Neural crest cell (in vitro differentiated cells): Measurements from ENCODE around the gene COPS8. TPM values are rescaled to one million over a fixed set of nuclear protein-coding genes. Genes with fewer than 3 reads are reported as not detected.

ENCODE experiments used
- DNase-seq: peaks from one replicate; pipeline ENCODE4 v3.0.0; 2021; ENCODE audit warnings: low read depth, mixed read lengths, low spot score
- H3K27ac Mint-ChIP-seq: one replicate; pipeline ENCODE4 v1.8.0; 2021; ENCODE audit warnings: mild to moderate bottlenecking, mixed read lengths; ENCODE audit not compliant: unreplicated experiment
- H3K27me3 Mint-ChIP-seq: 2 replicates; pipeline ENCODE4 v1.8.0; 2021; ENCODE audit warnings: low read depth, mild to moderate bottlenecking, mixed read lengths
- H3K36me3 Mint-ChIP-seq: 2 replicates; pipeline ENCODE4 v1.8.0; 2021; ENCODE audit warnings: low read depth, mild to moderate bottlenecking, mixed read lengths
- H3K4me1 Mint-ChIP-seq: 2 replicates; pipeline ENCODE4 v1.8.0; 2021; ENCODE audit warnings: mixed read lengths
- H3K4me3 Mint-ChIP-seq: one replicate; pipeline ENCODE4 v1.8.0; 2021; ENCODE audit warnings: mild to moderate bottlenecking, mixed read lengths
- H3K9me3 Mint-ChIP-seq: 2 replicates; pipeline ENCODE4 v1.8.0; 2021; ENCODE audit warnings: mixed read lengths
- total RNA-seq: library from RNA; stranded (reverse); gene quantifications from 2 replicates; pipeline ENCODE4 v1.2.1, GENCODE V29; 2021
- TF ChIP-seq, protein P1 (sequence below): fragments of 200-600 bp; sonication (generic); conservative IDR thresholded peaks from 2 replicates; pipeline ENCODE4 v1.5.0; 2021; ENCODE audit warnings: antibody characterized with exemption, mild to moderate bottlenecking

The COPS8 gene
- total RNA-seq, 1 donor from 2014 or later, result 79.9 TPM

DNA sequence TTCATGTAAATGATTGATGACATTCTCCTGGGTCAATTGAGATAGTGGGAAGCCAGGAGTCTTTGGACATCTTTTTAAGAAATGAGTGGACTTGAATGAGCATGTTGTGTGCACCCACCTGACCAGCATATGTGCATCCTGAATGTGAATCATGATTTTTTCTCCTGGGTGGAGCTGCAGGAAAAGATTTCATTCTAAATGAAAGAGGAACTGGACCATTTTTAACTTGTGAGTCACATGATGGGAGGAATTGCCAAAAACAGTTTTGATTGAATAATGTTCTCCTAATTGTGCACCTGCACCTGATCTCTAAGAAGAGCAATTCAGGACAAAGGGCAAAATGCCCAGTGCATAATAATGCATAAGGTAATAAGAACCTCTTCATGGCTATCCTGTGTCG lies 32.3 kb downstream of the COPS8 start:
- Mint-ChIP-seq H3K27ac (no peak overlapping the region), H3K27me3 (no peaks in the 10 kb centered on the region), H3K36me3 (no peaks in the 10 kb centered on the region), H3K9me3 (peaks cover 5% of the 10 kb centered on the region), H3K4me3 (no peak overlapping the region), H3K4me1 (no peaks in the 10 kb centered on the region)
- DNase-seq, result no peak
- TF ChIP-seq, protein P1, sequence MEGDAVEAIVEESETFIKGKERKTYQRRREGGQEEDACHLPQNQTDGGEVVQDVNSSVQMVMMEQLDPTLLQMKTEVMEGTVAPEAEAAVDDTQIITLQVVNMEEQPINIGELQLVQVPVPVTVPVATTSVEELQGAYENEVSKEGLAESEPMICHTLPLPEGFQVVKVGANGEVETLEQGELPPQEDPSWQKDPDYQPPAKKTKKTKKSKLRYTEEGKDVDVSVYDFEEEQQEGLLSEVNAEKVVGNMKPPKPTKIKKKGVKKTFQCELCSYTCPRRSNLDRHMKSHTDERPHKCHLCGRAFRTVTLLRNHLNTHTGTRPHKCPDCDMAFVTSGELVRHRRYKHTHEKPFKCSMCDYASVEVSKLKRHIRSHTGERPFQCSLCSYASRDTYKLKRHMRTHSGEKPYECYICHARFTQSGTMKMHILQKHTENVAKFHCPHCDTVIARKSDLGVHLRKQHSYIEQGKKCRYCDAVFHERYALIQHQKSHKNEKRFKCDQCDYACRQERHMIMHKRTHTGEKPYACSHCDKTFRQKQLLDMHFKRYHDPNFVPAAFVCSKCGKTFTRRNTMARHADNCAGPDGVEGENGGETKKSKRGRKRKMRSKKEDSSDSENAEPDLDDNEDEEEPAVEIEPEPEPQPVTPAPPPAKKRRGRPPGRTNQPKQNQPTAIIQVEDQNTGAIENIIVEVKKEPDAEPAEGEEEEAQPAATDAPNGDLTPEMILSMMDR, result no peak

DNA sequence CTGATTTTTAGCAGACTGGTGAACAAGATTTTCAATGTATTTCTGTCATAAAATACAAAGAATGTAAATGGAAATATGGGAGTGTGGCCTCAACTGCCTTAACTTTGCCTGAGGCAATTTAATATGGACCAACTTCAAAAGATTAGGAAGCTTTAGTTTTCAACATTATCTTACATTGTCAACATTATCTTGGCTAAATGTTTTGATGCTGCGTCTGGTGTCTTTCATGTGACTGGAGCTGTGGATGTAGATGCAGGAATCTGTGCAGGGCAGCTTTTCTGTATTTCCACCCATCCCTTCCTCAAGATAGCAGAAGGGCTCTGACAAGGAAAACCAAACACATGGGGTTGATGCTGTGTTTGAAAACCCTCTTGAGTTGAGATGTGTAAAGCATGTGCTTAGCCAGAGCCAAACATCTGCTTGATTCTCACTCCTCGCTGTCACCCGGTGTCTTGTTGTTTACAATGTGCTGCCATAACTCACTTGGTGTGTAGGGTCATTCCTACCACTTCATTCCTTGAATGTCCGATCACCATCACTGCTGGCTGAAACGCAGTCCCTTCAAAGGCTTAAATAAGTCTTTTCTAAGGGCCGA lies 33.0 kb downstream of the COPS8 start:
- DNase-seq, result no peak
- TF ChIP-seq, protein P1, result no peak
- no peak overlapping the region for H3K4me3 Mint-ChIP-seq
- no peaks in the 10 kb centered on the region for H3K27me3 Mint-ChIP-seq
- H3K27ac Mint-ChIP-seq, result no peak overlapping the region
- peaks cover 5% of the 10 kb centered on the region for H3K9me3 Mint-ChIP-seq
- H3K4me1 Mint-ChIP-seq, result no peaks in the 10 kb centered on the region
- no peaks in the 10 kb centered on the region for H3K36me3 Mint-ChIP-seq

DNA sequence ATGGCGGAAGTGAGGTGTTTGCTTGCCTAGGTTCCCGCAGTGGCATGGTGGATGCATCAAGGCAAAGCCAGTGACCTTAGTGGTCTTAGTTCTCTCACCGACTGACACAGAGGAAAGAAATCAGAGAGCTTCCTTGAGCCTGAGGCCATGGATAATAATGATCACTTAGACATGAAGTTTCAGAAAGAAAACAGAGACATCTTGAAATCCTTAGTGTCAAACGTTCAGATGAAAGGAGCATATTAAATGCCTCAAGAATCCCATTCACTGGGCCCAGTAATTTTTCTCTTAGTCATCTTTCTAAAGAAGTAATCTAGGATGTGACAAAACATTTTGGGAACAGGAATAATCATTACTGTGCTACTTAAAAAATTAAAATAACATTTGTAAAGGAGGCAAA lies 35.2 kb downstream of the COPS8 start:
- H3K27ac Mint-ChIP-seq, result no peak overlapping the region
- no peak for DNase-seq
- H3K4me1 Mint-ChIP-seq, result no peaks in the 10 kb centered on the region
- no peaks in the 10 kb centered on the region for H3K27me3 Mint-ChIP-seq
- H3K36me3 Mint-ChIP-seq, result no peaks in the 10 kb centered on the region
- no peak overlapping the region for H3K4me3 Mint-ChIP-seq
- TF ChIP-seq, protein P1, result no peak
- peaks cover 5% of the 10 kb centered on the region for H3K9me3 Mint-ChIP-seq

DNA sequence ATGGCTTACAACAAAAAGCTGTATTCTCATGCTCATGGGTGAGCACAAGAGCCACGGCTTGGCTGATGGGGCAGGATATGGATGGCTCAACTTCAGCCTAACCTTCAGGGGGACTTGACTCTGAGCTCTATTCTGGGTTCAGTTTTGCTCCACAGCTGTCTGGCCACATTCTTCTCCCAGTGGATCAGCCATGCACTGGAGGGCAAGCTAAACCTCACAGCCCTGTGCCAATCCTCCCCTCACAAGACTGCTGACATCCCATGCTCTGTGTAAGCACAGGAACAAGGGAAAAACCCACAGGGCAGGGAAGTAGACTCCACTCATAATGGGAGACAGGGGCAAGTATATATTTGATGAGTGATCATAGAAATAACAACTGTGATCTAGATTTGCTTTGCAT lies 35.6 kb downstream of the COPS8 start:
- Mint-ChIP-seq H3K36me3 (no peaks in the 10 kb centered on the region), H3K27me3 (no peaks in the 10 kb centered on the region), H3K27ac (no peak overlapping the region), H3K9me3 (peaks cover 5% of the 10 kb centered on the region), H3K4me1 (no peaks in the 10 kb centered on the region), H3K4me3 (no peak overlapping the region)
- no peak for DNase-seq
- TF ChIP-seq, protein P1, result no peak

DNA sequence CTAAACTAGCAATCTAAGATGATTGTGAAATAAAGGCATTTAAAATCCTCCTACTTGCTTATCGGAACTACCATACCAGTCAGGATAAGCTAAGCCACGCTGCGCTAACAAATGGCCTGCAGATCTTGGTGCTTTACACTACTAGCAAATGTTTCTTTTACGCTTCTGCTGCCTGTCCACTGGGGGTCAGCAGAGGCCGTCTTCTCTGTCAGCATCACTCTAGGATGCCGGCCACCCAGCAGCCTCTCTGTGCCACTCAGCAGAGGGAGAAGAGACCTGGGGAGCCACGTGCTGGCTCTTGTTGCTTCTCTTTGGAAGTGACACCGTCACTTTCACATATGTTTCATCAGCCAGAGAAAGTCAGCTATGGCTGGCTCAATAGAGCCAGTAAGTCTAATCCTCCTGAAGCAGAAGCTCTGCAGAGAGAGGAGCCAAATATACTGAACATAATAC lies 36.6 kb downstream of the COPS8 start:
- TF ChIP-seq, protein P1, result peak; percentile 73
- no peaks in the 10 kb centered on the region for H3K27me3 Mint-ChIP-seq
- peak; percentile 52 for DNase-seq
- no peaks in the 10 kb centered on the region for H3K4me1 Mint-ChIP-seq
- H3K27ac Mint-ChIP-seq, result peak overlapping the region; percentile 31
- H3K9me3 Mint-ChIP-seq, result peaks cover 5% of the 10 kb centered on the region
- H3K36me3 Mint-ChIP-seq, result no peaks in the 10 kb centered on the region
- no peak overlapping the region for H3K4me3 Mint-ChIP-seq
